DOHH2 (cell line): ENCODE measurements around the gene RNF222.

Experiments
- EZH2phosphoT487 ChIP-seq: fragments of 200-600 bp; sonication (generic); IDR thresholded peaks from 2 replicates; pipeline ENCODE4 v1.6.1; 2017; ENCODE audit warnings: borderline replicate concordance, mild to moderate bottlenecking, antibody characterized with exemption, low read length, moderate library complexity, mixed read lengths
- TF ChIP-seq, protein P1 (sequence below): fragments of 200-600 bp; sonication (generic); IDR thresholded peaks from one replicate; pipeline ENCODE4 v1.5.1; 2014; ENCODE audit warnings: antibody characterized with exemption, mild to moderate bottlenecking, low read depth, low read length; ENCODE audit not compliant: poor library complexity, severe bottlenecking

DNA sequence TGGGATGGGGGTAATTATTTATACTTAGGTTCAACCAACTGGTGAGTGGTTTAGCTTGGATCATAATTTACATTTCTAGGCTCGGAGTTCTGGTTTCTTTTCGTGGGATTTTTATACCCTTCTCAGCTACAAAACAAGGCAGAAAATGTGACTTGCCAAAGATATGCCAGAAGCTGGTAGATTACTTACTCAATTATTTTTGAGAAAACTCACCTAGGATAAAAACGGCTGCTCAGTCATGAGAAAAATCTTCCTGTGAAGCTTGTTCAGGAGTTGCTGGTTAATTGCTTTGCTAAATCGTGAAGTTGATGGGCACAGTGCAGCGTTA is 39.2 kb upstream of the RNF222 start:
- TF ChIP-seq, protein P1, sequence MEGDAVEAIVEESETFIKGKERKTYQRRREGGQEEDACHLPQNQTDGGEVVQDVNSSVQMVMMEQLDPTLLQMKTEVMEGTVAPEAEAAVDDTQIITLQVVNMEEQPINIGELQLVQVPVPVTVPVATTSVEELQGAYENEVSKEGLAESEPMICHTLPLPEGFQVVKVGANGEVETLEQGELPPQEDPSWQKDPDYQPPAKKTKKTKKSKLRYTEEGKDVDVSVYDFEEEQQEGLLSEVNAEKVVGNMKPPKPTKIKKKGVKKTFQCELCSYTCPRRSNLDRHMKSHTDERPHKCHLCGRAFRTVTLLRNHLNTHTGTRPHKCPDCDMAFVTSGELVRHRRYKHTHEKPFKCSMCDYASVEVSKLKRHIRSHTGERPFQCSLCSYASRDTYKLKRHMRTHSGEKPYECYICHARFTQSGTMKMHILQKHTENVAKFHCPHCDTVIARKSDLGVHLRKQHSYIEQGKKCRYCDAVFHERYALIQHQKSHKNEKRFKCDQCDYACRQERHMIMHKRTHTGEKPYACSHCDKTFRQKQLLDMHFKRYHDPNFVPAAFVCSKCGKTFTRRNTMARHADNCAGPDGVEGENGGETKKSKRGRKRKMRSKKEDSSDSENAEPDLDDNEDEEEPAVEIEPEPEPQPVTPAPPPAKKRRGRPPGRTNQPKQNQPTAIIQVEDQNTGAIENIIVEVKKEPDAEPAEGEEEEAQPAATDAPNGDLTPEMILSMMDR: no peak
- TF ChIP-seq EZH2phosphoT487: no peak
